ENCODE data around the gene PLIN1. TPM values are rescaled to one million over a fixed set of nuclear protein-coding genes. Genes with fewer than 3 reads are reported as not detected.

Gene PLIN1
- total RNA-seq, 1 experiment from 2014 or later: 0.30 TPM

- H3K27ac ChIP-seq (ENCODE audit: low read depth, low read length, poor library complexity, severe bottlenecking): no peak overlapping the region
- peaks cover 9% of the 10 kb centered on the region for H3K9me3 ChIP-seq (ENCODE audit: low read depth, low read length, poor library complexity, severe bottlenecking)
- intact Hi-C loops (cut with micrococcal nuclease; ENCODE audit: unreplicated experiment): no loop called here
- no peak for TF ChIP-seq EZH2 (IDR thresholded peaks at IDR 0.05; ENCODE audit: borderline replicate concordance, low read depth, low read length, poor library complexity, severe bottlenecking)
- TF ChIP-seq, protein P1, sequence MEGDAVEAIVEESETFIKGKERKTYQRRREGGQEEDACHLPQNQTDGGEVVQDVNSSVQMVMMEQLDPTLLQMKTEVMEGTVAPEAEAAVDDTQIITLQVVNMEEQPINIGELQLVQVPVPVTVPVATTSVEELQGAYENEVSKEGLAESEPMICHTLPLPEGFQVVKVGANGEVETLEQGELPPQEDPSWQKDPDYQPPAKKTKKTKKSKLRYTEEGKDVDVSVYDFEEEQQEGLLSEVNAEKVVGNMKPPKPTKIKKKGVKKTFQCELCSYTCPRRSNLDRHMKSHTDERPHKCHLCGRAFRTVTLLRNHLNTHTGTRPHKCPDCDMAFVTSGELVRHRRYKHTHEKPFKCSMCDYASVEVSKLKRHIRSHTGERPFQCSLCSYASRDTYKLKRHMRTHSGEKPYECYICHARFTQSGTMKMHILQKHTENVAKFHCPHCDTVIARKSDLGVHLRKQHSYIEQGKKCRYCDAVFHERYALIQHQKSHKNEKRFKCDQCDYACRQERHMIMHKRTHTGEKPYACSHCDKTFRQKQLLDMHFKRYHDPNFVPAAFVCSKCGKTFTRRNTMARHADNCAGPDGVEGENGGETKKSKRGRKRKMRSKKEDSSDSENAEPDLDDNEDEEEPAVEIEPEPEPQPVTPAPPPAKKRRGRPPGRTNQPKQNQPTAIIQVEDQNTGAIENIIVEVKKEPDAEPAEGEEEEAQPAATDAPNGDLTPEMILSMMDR (conservative IDR thresholded peaks at IDR 0.05; ENCODE audit: low read depth, low read length): no peak
- no peaks in the 10 kb centered on the region for H3K4me1 ChIP-seq (ENCODE audit: insufficient read depth, low read length, poor library complexity, severe bottlenecking)
- no peaks in the 10 kb centered on the region for H3K27me3 ChIP-seq (replicated peaks; ENCODE audit: insufficient read depth, low read depth, low read length, poor library complexity)
- no peak overlapping the region for H3K4me3 ChIP-seq (ENCODE audit: low read depth, low read length, poor library complexity, severe bottlenecking)
- no TSS peak for BruUV-seq (replicated peaks)
- ChIA-PET CTCF (no interaction called here), POLR2A (ENCODE audit: low non-redundant PET) (no interaction called here)
- DNase-seq (ENCODE audit: low spot score): no peak
- peaks cover 59% of the 10 kb centered on the region for H3K36me3 ChIP-seq (ENCODE audit: insufficient read depth, low read length, poor library complexity, severe bottlenecking)
These were observed 46.4 kb downstream of the PLIN1 start for GRCh38 chr15:89632563-89633430.

DNA sequence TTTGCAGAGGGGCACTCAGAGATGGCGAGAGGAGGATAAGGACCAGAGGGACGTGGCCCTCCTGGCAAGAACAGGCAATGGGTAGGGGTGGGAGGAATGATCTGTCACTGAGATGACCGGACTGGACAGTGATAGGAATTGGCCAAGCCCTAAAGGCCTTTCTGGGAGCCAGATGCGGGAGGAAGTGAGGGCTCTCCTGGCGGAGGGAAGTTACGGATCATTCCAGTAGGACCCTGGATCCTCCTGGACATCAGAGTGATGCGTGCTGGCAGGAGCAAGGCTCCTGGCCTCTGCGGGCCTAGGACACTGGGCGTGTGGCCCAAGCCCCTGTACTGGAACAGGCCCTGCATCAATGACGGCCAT lies 47.3 kb downstream of the PLIN1 start:
- no peak overlapping the region for H3K27ac ChIP-seq (ENCODE audit: low read depth, low read length, poor library complexity, severe bottlenecking)
- ChIA-PET CTCF (no interaction called here), POLR2A (ENCODE audit: low non-redundant PET) (no interaction called here)
- H3K9me3 ChIP-seq (ENCODE audit: low read depth, low read length, poor library complexity, severe bottlenecking): peaks cover 9% of the 10 kb centered on the region
- BruUV-seq (replicated peaks): no TSS peak
- H3K36me3 ChIP-seq (ENCODE audit: insufficient read depth, low read length, poor library complexity, severe bottlenecking): peaks cover 68% of the 10 kb centered on the region
- no peaks in the 10 kb centered on the region for H3K27me3 ChIP-seq (replicated peaks; ENCODE audit: insufficient read depth, low read depth, low read length, poor library complexity)
- H3K4me3 ChIP-seq (ENCODE audit: low read depth, low read length, poor library complexity, severe bottlenecking): no peak overlapping the region
- H3K4me1 ChIP-seq (ENCODE audit: insufficient read depth, low read length, poor library complexity, severe bottlenecking): no peaks in the 10 kb centered on the region
- DNase-seq (ENCODE audit: low spot score): no peak
- TF ChIP-seq, protein P1 (conservative IDR thresholded peaks at IDR 0.05; ENCODE audit: low read depth, low read length): no peak
- no peak for TF ChIP-seq EZH2 (IDR thresholded peaks at IDR 0.05; ENCODE audit: borderline replicate concordance, low read depth, low read length, poor library complexity, severe bottlenecking)
- intact Hi-C loops (cut with micrococcal nuclease; ENCODE audit: unreplicated experiment): no loop called here

DNA sequence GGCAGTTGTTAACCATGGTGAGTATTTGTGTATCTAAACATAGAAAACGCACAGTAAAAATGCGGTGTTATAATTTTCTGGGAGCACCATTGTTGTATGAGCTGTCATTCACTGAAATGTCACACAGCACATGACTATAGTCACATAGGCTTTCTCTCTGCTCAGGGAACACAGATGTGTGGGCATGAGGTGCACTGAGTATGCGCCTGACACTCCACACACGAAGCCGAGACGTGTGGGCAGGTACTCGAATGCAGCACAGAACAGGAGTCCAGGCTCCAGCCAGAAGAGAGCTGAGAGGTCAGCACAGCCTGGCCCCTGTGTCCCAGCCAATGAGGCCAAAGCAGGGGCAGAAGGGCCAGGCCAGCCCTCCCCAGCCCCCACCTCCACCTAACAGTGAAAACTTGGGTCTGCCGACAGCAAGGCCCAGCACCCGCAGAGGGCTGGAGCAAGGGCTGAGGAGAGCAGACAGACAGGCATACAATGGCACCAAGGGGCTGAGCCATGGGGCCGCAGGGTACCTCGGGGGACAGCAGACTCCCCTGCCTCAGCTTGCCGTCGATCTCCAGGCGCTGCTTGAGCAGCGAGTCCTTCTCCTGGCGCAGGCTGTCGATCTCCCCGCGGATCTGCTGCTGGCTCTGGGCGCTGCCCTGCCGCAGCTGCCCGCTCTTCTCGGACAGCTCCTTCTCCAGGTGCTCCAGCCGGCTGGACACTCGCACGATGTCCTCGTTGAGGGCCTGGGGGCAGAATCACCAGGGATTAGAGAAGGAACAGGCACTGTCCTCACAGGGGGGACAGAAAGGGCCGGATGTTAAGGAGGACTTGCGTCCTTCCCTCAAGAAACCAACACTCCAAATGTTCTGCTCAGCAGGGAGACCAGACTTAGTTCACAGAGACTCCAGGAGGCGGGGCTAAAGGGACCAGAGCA lies 47.9 kb downstream of the PLIN1 start:
- intact Hi-C loops (cut with micrococcal nuclease; ENCODE audit: unreplicated experiment): no loop called here
- ChIA-PET CTCF (no interaction called here), POLR2A (ENCODE audit: low non-redundant PET) (no interaction called here)
- Histone ChIP-seq H3K4me3 (ENCODE audit: low read depth, low read length, poor library complexity, severe bottlenecking) (no peak overlapping the region), H3K36me3 (ENCODE audit: insufficient read depth, low read length, poor library complexity, severe bottlenecking) (peaks cover 75% of the 10 kb centered on the region), H3K27me3 (replicated peaks; ENCODE audit: insufficient read depth, low read depth, low read length, poor library complexity) (no peaks in the 10 kb centered on the region), H3K27ac (ENCODE audit: low read depth, low read length, poor library complexity, severe bottlenecking) (no peak overlapping the region), H3K9me3 (ENCODE audit: low read depth, low read length, poor library complexity, severe bottlenecking) (peaks cover 9% of the 10 kb centered on the region), H3K4me1 (ENCODE audit: insufficient read depth, low read length, poor library complexity, severe bottlenecking) (no peaks in the 10 kb centered on the region)
- no TSS peak for BruUV-seq (replicated peaks)
- DNase-seq (ENCODE audit: low spot score): peak; percentile 22
- TF ChIP-seq EZH2 (IDR thresholded peaks at IDR 0.05; ENCODE audit: borderline replicate concordance, low read depth, low read length, poor library complexity, severe bottlenecking): no peak
- TF ChIP-seq, protein P1 (conservative IDR thresholded peaks at IDR 0.05; ENCODE audit: low read depth, low read length): no peak
